ENCODE results near the gene MAZ. TPM values are rescaled to one million over a fixed set of nuclear protein-coding genes. Genes with fewer than 3 reads are reported as not detected.
"Not testable (repeated sequence)": the region's sequence is repeated elsewhere in the genome, so short reads cannot be mapped to it uniquely, and the experiment has no call there.

Gene MAZ
- total RNA-seq, 2 donors from 2014 or later = 124 to 148 TPM

GRCh38 chr16:29816694-29817441 lies 10.5 kb downstream of the MAZ start:
- intact Hi-C loops (cut with DNase I) = no loop called here
- no peak for DNase-seq (ENCODE audit: low spot score)

- DNase-seq (ENCODE audit: low spot score) = no peak
- intact Hi-C loops (cut with DNase I) = no loop called here
Observed at GRCh38 chr16:29818082-29818481, 11.8 kb downstream of the MAZ start.

GRCh38 chr16:29819506-29819905 lies 13.2 kb downstream of the MAZ start:
- intact Hi-C loops (cut with DNase I) = no loop called here

GRCh38 chr16:29820271-29820701 lies 14.0 kb downstream of the MAZ start, which contains the start of gene MVP:
MVP (plus strand) TSS chr16:29820462; CDS start chr16:29830550, 10,088 bp downstream.
- intact Hi-C loops (cut with DNase I) = loop anchor here in 1 of 2 donors (5.0 kb wide), 1 partner anchor 182 kb away; no protein-coding TSS in a partner anchor

More at GRCh38 chr16:29819506-29819905, 13.2 kb downstream of the MAZ start:
- DNase-seq (ENCODE audit: low spot score) = no peak

GRCh38 chr16:29820730-29821642 lies 14.7 kb downstream of the MAZ start:
- intact Hi-C loops (cut with DNase I) = loop anchor here in 1 of 2 donors (5.0 kb wide), 1 partner anchor 181 kb away; no protein-coding TSS in a partner anchor
- no peak for DNase-seq (ENCODE audit: low spot score)

More at GRCh38 chr16:29820271-29820701, 14.0 kb downstream of the MAZ start, which contains the start of gene MVP:
- peak; percentile 91 for DNase-seq (ENCODE audit: low spot score)

GRCh38 chr16:29821643-29822115 lies 15.3 kb downstream of the MAZ start:
- DNase-seq (ENCODE audit: low spot score) = no peak
- intact Hi-C loops (cut with DNase I) = loop anchor here in 1 of 2 donors (5.0 kb wide), 1 partner anchor 181 kb away; no protein-coding TSS in a partner anchor

GRCh38 chr16:29824589-29825144 lies 18.3 kb downstream of the MAZ start:
- intact Hi-C loops (cut with DNase I) = loop anchor here in 1 of 2 donors (5.0 kb wide), 1 partner anchor 178 kb away; no protein-coding TSS in a partner anchor
- DNase-seq (ENCODE audit: low spot score) = no peak

GRCh38 chr16:29825145-29826044 lies 19.1 kb downstream of the MAZ start:
- DNase-seq (ENCODE audit: low spot score) = peak; percentile 90
- intact Hi-C loops (cut with DNase I) = no loop called here

GRCh38 chr16:29826342-29826695 lies 20.0 kb downstream of the MAZ start:
- intact Hi-C loops (cut with DNase I) = no loop called here
- DNase-seq (ENCODE audit: low spot score) = no peak

GRCh38 chr16:29830774-29831173 lies 24.4 kb downstream of the MAZ start:
- intact Hi-C loops (cut with DNase I) = no loop called here
- DNase-seq (ENCODE audit: low spot score) = no peak

GRCh38 chr16:29831490-29831889 lies 25.2 kb downstream of the MAZ start:
- DNase-seq (ENCODE audit: low spot score) = no peak
- intact Hi-C loops (cut with DNase I) = no loop called here

GRCh38 chr16:29833219-29833618 lies 26.9 kb downstream of the MAZ start:
- DNase-seq (ENCODE audit: low spot score); intact Hi-C loops (cut with DNase I): not testable (repeated sequence)

- intact Hi-C loops (cut with DNase I) = no loop called here
- no peak for DNase-seq (ENCODE audit: low spot score)
Observed at GRCh38 chr16:29834079-29834478, 27.8 kb downstream of the MAZ start.

GRCh38 chr16:29835926-29836325 lies 29.6 kb downstream of the MAZ start:
- intact Hi-C loops (cut with DNase I) = no loop called here
- DNase-seq (ENCODE audit: low spot score) = no peak

- no peak for DNase-seq (ENCODE audit: low spot score)
- intact Hi-C loops (cut with DNase I) = no loop called here
Observed at GRCh38 chr16:29836623-29837022, 30.3 kb downstream of the MAZ start.

GRCh38 chr16:29837841-29838240 lies 31.5 kb downstream of the MAZ start:
- intact Hi-C loops (cut with DNase I) = no loop called here
- no peak for DNase-seq (ENCODE audit: low spot score)

- DNase-seq (ENCODE audit: low spot score) = no peak
- intact Hi-C loops (cut with DNase I) = loop anchor here in 1 of 2 donors (10.0 kb wide), 1 partner anchor 135 kb away; no protein-coding TSS in a partner anchor
Observed at GRCh38 chr16:29839822-29840221, 33.5 kb downstream of the MAZ start.

GRCh38 chr16:29840240-29840639 lies 33.9 kb downstream of the MAZ start:
- intact Hi-C loops (cut with DNase I) = loop anchor here in 1 of 2 donors (10.0 kb wide), 1 partner anchor 135 kb away; no protein-coding TSS in a partner anchor
- no peak for DNase-seq (ENCODE audit: low spot score)

Data from posterior vena cava (tissue), 2 donors.